ENCODE results near the gene NUDT22.

The NUDT22 gene

GRCh38 chr11:64226507-64227051 is 505 bp downstream of the NUDT22 start:
- no peaks in the 10 kb centered on the region for H3K9me3 ChIP-seq
- H3K27me3 ChIP-seq (ENCODE audit: low read depth), result no peaks in the 10 kb centered on the region
- peaks cover 6% of the 10 kb centered on the region; the same call in 1 of the 2 replicates for H3K4me1 ChIP-seq
- H3K36me3 ChIP-seq (replicated peaks), result peaks cover 9% of the 10 kb centered on the region
- peak in 1 of 2 experiments; percentile 54 for DNase-seq (ENCODE audit: low spot score in 2 of 2)
- peak overlapping the region; percentile 79 for H3K4me3 ChIP-seq
- in situ Hi-C loops (cut with MboI; ENCODE audit: low sequenced_read_pairs), result no loop called here

DNA sequence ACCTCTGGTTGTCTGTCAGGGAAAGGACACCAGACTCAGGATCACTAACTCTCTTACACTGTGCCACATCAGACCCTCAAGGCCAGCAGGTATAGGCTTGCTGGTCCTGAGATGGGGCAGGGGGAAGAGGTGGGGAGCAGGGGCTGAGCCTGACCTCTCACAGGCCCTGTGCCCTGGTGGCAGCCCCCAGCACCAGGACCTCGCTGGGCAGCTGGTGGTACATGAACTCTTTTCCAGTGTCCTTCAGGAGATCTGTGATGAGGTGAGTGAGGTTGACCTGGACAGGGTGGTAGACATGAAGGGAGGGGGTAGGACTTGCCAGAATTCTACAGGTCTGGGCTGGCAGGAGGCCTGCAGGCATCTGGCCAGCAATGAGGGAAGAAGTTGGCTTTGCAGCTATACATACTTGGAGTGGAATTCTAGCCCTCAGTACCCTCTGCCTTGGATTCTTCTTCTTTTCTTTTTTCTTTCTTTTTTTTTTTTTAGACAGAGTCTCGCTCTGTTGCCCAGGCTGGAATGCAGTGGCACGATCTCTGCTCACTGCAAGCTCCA is 1.4 kb downstream of the NUDT22 start:
- in situ Hi-C loops (cut with MboI; ENCODE audit: low sequenced_read_pairs), result no loop called here
- no peak for DNase-seq (ENCODE audit: low spot score in 2 of 2)
- no peaks in the 10 kb centered on the region for H3K9me3 ChIP-seq
- H3K4me3 ChIP-seq, result peak overlapping the region; percentile 79
- peaks cover 9% of the 10 kb centered on the region for H3K36me3 ChIP-seq (replicated peaks)
- H3K27me3 ChIP-seq (ENCODE audit: low read depth), result no peaks in the 10 kb centered on the region
- peaks cover 6% of the 10 kb centered on the region; the same call in 1 of the 2 replicates for H3K4me1 ChIP-seq

DNA sequence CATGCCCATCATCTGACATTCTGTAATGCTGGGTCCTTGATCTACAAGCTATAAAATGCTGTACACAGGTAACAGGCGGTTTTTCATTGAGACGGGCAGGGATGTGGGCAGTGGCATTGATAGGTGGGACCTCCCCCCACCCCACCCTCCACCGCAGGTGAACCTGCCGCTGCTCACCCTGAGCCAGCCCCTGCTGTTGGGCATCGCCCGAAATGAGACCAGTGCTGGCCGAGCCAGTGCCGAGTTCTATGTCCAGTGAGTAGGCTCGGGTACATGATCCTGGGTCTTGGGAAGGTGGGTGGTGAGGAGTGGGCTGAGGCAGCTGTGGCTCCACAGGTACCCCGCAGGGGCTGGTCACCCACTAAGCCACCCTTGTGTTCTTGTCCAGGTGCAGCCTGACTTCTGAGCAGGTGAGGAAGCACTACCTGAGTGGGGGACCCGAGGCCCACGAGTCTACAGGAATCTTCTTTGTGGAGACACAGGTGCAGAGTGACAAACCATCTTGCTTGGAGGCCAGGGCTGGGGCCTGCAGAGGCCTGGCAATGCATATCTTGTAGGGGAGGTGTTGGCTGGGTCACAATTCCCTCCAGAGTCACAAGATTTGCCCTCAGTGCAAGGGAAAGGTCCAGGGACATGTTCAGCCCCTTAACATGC is 3.1 kb downstream of the NUDT22 start:
- Histone ChIP-seq H3K36me3 (replicated peaks) (no peaks in the 10 kb centered on the region), H3K27me3 (ENCODE audit: low read depth) (no peaks in the 10 kb centered on the region), H3K9me3 (no peaks in the 10 kb centered on the region), H3K4me3 (no peak overlapping the region), H3K4me1 (peaks cover 13% of the 10 kb centered on the region)
- in situ Hi-C loops (cut with MboI; ENCODE audit: low sequenced_read_pairs), result no loop called here
- DNase-seq (ENCODE audit: low spot score in 2 of 2), result no peak

DNA sequence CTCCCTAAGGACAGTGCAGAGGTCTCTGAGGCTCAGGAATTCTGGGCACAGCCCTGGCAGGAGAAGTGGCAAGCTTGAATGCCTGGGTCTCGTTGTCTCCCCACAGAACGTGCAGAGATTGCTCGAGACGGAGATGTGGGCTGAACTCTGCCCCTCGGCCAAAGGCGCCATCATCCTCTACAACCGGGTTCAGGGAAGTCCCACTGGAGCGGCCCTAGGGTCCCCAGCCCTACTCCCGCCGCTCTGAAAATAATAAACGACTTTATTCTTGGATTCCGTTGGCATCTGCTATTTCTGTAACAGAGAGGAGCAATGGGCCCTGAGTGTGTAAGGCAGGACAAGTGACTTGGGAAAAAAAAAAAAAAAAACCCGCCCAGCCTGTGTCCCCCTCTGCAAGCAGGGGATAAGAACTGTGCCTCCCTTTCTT is 3.7 kb downstream of the NUDT22 start:
- peaks cover 13% of the 10 kb centered on the region for H3K4me1 ChIP-seq
- no peaks in the 10 kb centered on the region for H3K27me3 ChIP-seq (ENCODE audit: low read depth)
- no peak for DNase-seq (ENCODE audit: low spot score in 2 of 2)
- no peaks in the 10 kb centered on the region for H3K36me3 ChIP-seq (replicated peaks)
- in situ Hi-C loops (cut with MboI; ENCODE audit: low sequenced_read_pairs), result no loop called here
- no peaks in the 10 kb centered on the region for H3K9me3 ChIP-seq
- peak overlapping the region; percentile 76 for H3K4me3 ChIP-seq

- Histone ChIP-seq H3K27me3 (ENCODE audit: low read depth) (no peaks in the 10 kb centered on the region), H3K4me3 (peak within 1 kb of the TSS; percentile 76), H3K36me3 (replicated peaks) (no peaks in the 10 kb centered on the region), H3K9me3 (no peaks in the 10 kb centered on the region), H3K4me1 (peaks cover 13% of the 10 kb centered on the region)
- in situ Hi-C loops (cut with MboI; ENCODE audit: low sequenced_read_pairs), result no loop called here
- DNase-seq (ENCODE audit: low spot score in 2 of 2), result peak; percentile 91 to 97
Observed at GRCh38 chr11:64230171-64230984, 4.3 kb downstream of the NUDT22 start, which contains the start of gene DNAJC4. DNAJC4 (plus strand) TSS chr11:64230548; CDS start chr11:64230855, 307 bp downstream.

DNA sequence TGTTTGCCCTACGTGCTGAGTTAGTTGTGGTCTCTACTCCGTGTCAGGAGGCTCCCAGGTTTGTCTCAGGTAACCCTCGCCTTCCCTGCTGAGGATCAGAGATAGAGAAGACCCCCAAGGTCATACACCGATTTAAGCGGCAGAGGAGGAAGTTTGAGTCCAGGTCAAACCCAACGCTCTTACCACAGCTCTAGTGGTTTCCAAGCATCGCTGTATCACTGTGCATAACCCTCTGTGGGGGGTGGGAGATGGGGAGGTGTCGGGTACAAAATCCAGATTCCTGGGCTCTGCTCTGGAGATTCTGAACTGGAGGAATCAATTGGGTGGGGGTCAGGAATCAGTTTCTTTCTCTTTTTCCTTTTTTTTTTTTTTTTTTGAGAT is 4.9 kb downstream of the NUDT22 start:
- Histone ChIP-seq H3K9me3 (no peaks in the 10 kb centered on the region), H3K27me3 (ENCODE audit: low read depth) (no peaks in the 10 kb centered on the region), H3K36me3 (replicated peaks) (no peaks in the 10 kb centered on the region; the same call in 1 of the 2 replicates), H3K4me1 (peaks cover 14% of the 10 kb centered on the region), H3K4me3 (peak overlapping the region; percentile 76)
- DNase-seq (ENCODE audit: low spot score in 2 of 2), result no peak
- in situ Hi-C loops (cut with MboI; ENCODE audit: low sequenced_read_pairs), result no loop called here

GRCh38 chr11:64231546-64231945 is 5.5 kb downstream of the NUDT22 start:
- H3K4me1 ChIP-seq, result peaks cover 14% of the 10 kb centered on the region
- H3K9me3 ChIP-seq, result no peaks in the 10 kb centered on the region
- DNase-seq (ENCODE audit: low spot score in 2 of 2), result no peak
- in situ Hi-C loops (cut with MboI; ENCODE audit: low sequenced_read_pairs), result no loop called here
- no peaks in the 10 kb centered on the region for H3K27me3 ChIP-seq (ENCODE audit: low read depth)
- no peak overlapping the region for H3K4me3 ChIP-seq
- H3K36me3 ChIP-seq (replicated peaks), result no peaks in the 10 kb centered on the region; the same call in 1 of the 2 replicates

DNA sequence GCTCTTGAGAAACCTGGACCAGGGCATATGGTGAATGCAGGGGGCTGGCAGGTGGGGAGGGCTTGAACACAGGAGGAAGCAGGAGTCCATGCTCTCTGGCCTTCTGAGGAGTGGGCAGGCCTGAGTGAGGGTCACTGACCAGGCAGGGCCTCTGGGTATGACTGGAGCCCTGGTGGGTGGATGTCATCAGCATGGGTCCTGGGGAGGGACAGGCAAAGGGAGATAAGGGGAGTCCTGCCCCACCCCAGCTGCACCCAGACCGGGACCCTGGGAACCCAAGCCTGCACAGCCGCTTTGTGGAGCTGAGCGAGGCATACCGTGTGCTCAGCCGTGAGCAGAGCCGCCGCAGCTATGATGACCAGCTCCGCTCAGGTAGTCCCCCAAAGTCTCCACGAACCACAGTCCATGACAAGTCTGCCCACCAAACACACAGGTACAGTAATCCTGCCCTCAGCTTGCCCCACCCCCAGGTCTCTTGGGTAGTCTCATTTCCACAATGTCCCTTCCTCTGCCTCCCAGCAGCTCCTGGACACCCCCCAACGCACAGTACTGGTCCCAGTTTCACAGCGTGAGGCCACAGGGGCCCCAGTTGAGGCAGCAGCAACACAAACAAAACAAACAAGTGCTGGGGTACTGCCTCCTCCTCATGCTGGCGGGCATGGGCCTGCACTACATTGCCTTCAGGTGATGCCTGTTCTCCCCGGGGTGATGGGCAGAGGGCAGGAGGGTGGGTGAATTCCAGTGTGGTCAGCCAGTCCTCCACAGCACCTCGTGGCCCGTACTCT is 6.3 kb downstream of the NUDT22 start:
- Histone ChIP-seq H3K27me3 (ENCODE audit: low read depth) (no peaks in the 10 kb centered on the region), H3K9me3 (no peaks in the 10 kb centered on the region), H3K4me1 (peaks cover 14% of the 10 kb centered on the region), H3K4me3 (no peak overlapping the region), H3K36me3 (replicated peaks) (peaks cover 3% of the 10 kb centered on the region)
- in situ Hi-C loops (cut with MboI; ENCODE audit: low sequenced_read_pairs), result no loop called here
- DNase-seq (ENCODE audit: low spot score in 2 of 2), result no peak

- peaks cover 14% of the 10 kb centered on the region for H3K4me1 ChIP-seq
- H3K27me3 ChIP-seq (ENCODE audit: low read depth), result no peaks in the 10 kb centered on the region
- no peak for DNase-seq (ENCODE audit: low spot score in 2 of 2)
- no peak overlapping the region for H3K4me3 ChIP-seq
- no peaks in the 10 kb centered on the region for H3K9me3 ChIP-seq
- in situ Hi-C loops (cut with MboI; ENCODE audit: low sequenced_read_pairs), result no loop called here
- H3K36me3 ChIP-seq (replicated peaks), result peaks cover 8% of the 10 kb centered on the region
Observed at GRCh38 chr11:64232967-64233315, 6.9 kb downstream of the NUDT22 start.

GRCh38 chr11:64233913-64234586 is 8.0 kb downstream of the NUDT22 start, which contains the start of gene VEGFB:
VEGFB (plus strand) TSS chr11:64234584; CDS start chr11:64234834, 250 bp downstream.
- no peaks in the 10 kb centered on the region for H3K9me3 ChIP-seq
- in situ Hi-C loops (cut with MboI; ENCODE audit: low sequenced_read_pairs), result no loop called here
- peak; percentile 43 to 75 for DNase-seq (ENCODE audit: low spot score in 2 of 2)
- peak within 1 kb of the TSS; percentile 48 for H3K4me3 ChIP-seq
- H3K27me3 ChIP-seq (ENCODE audit: low read depth), result no peaks in the 10 kb centered on the region
- H3K4me1 ChIP-seq, result peaks cover 14% of the 10 kb centered on the region
- peaks cover 12% of the 10 kb centered on the region for H3K36me3 ChIP-seq (replicated peaks)

GRCh38 chr11:64234647-64235379 is 8.7 kb downstream of the NUDT22 start:
- peak overlapping the region; percentile 48 for H3K4me3 ChIP-seq
- in situ Hi-C loops (cut with MboI; ENCODE audit: low sequenced_read_pairs), result no loop called here
- peaks cover 12% of the 10 kb centered on the region for H3K36me3 ChIP-seq (replicated peaks)
- DNase-seq (ENCODE audit: low spot score in 2 of 2), result peak in 1 of 2 experiments; percentile 68
- H3K27me3 ChIP-seq (ENCODE audit: low read depth), result no peaks in the 10 kb centered on the region
- H3K9me3 ChIP-seq, result no peaks in the 10 kb centered on the region
- peaks cover 13% of the 10 kb centered on the region for H3K4me1 ChIP-seq

- H3K4me3 ChIP-seq, result peak overlapping the region; percentile 48
- H3K36me3 ChIP-seq (replicated peaks), result peaks cover 17% of the 10 kb centered on the region
- in situ Hi-C loops (cut with MboI; ENCODE audit: low sequenced_read_pairs), result no loop called here
- H3K27me3 ChIP-seq (ENCODE audit: low read depth), result no peaks in the 10 kb centered on the region
- no peaks in the 10 kb centered on the region for H3K9me3 ChIP-seq
- no peak for DNase-seq (ENCODE audit: low spot score in 2 of 2)
- H3K4me1 ChIP-seq, result peaks cover 20% of the 10 kb centered on the region
Observed at GRCh38 chr11:64235437-64236161, 9.5 kb downstream of the NUDT22 start.
